GM23338 (cell line): ENCODE results near the gene TRIM24. TPM values are rescaled to one million over a fixed set of nuclear protein-coding genes. Genes with fewer than 3 reads are reported as not detected.
"Not testable (repeated sequence)": the region's sequence is repeated elsewhere in the genome, so short reads cannot be mapped to it uniquely, and the experiment has no call there.

Experiments used
- ATAC-seq: fragments of 200-7000 bp; cut with Tn5 transposase; 3 replicates; pipeline ENCODE4 v1.9.1; 2020
- DNase-seq: peaks from one replicate; pipeline ENCODE4 v3.0.0-alpha.2; 2015; ENCODE audit warnings: low spot score
- H2AFZ ChIP-seq: fragments of 200-600 bp; sonication (generic); 2 replicates; pipeline ENCODE4 v1.8.0; 2016; ENCODE audit warnings: antibody characterized with exemption, mild to moderate bottlenecking, moderate library complexity
- H3F3A ChIP-seq: fragments of 200-600 bp; sonication (generic); replicated peaks from 2 replicates; pipeline ENCODE4 v1.8.0; 2017; ENCODE audit warnings: antibody characterized with exemption, mixed run types, low read depth
- H3K27ac ChIP-seq: fragments of 200-600 bp; sonication (generic); 2 replicates; pipeline ENCODE4 v1.6.1; 2016; ENCODE audit warnings: low read depth
- H3K27me3 ChIP-seq: fragments of 200-600 bp; sonication (generic); 2 replicates; pipeline ENCODE4 v1.8.0; 2016; ENCODE audit warnings: mild to moderate bottlenecking, mixed run types, moderate library complexity; ENCODE audit not compliant: insufficient read depth
- H3K36me3 ChIP-seq: fragments of 200-600 bp; sonication (generic); 2 replicates; pipeline ENCODE4 v1.8.0; 2016; ENCODE audit warnings: mild to moderate bottlenecking; ENCODE audit not compliant: insufficient read depth
- H3K4me1 ChIP-seq: fragments of 200-600 bp; sonication (generic); 2 replicates; pipeline ENCODE4 v1.8.0; 2016; ENCODE audit warnings: mild to moderate bottlenecking, moderate library complexity; ENCODE audit not compliant: insufficient read depth
- H3K4me2 ChIP-seq: fragments of 200-600 bp; sonication (generic); 2 replicates; pipeline ENCODE4 v1.7.1; 2017; ENCODE audit warnings: mixed run types
- H3K4me3 ChIP-seq: fragments of 200-600 bp; sonication (generic); 2 replicates; pipeline ENCODE4 v1.6.1; 2016; ENCODE audit warnings: mixed run types
- H3K79me2 ChIP-seq: fragments of 200-600 bp; sonication (generic); replicated peaks from 2 replicates; pipeline ENCODE4 v1.8.0; 2017; ENCODE audit warnings: mild to moderate bottlenecking; ENCODE audit not compliant: insufficient read depth
- H3K9me2 ChIP-seq: fragments of 200-600 bp; sonication (generic); 2 replicates; pipeline ENCODE4 v1.8.0; 2017; ENCODE audit not compliant: insufficient read depth
- H4K20me1 ChIP-seq: fragments of 200-600 bp; sonication (generic); replicated peaks from 2 replicates; pipeline ENCODE4 v1.8.0; 2017; ENCODE audit warnings: mild to moderate bottlenecking; ENCODE audit not compliant: insufficient read depth
- H3K27ac Mint-ChIP-seq: 2 replicates; pipeline ENCODE4 v1.8.0; 2020; ENCODE audit warnings: inconsistent platforms, mild to moderate bottlenecking, moderate library complexity, mixed read lengths
- H3K27me3 Mint-ChIP-seq: 3 replicates; pipeline ENCODE4 v1.8.0; 2022; ENCODE audit warnings: low read depth, mild to moderate bottlenecking, moderate library complexity, mixed read lengths, inconsistent platforms; ENCODE audit not compliant: insufficient read depth, poor library complexity
- H3K36me3 Mint-ChIP-seq: 3 replicates; pipeline ENCODE4 v1.8.0; 2021; ENCODE audit warnings: low read depth, mild to moderate bottlenecking, inconsistent platforms, moderate library complexity, mixed read lengths
- H3K4me1 Mint-ChIP-seq: 3 replicates; pipeline ENCODE4 v1.8.0; 2020; ENCODE audit warnings: mild to moderate bottlenecking, inconsistent platforms, mixed read lengths
- H3K4me3 Mint-ChIP-seq: 3 replicates; pipeline ENCODE4 v1.8.0; 2021; ENCODE audit warnings: moderate library complexity, mild to moderate bottlenecking, inconsistent platforms, mixed read lengths
- H3K9me3 Mint-ChIP-seq: 3 replicates; pipeline ENCODE4 v1.8.0; 2020; ENCODE audit warnings: moderate library complexity, mild to moderate bottlenecking, inconsistent platforms, mixed read lengths
- POLR2AphosphoS5 ChIP-seq: IDR thresholded peaks from 2 replicates; pipeline ENCODE4 v1.6.1; 2016; ENCODE audit warnings: antibody characterized with exemption, low read depth
- long read RNA-seq: library from polyadenylated mRNA; unstranded; transcript quantifications from one replicate; pipeline ENCODE4 v2.0.0, GENCODE V29; 2020; ENCODE audit not compliant: unreplicated experiment
- polyA plus RNA-seq: library from polyadenylated mRNA; unstranded; fragments of >200 nt; fragmentation: Nextera tagmentation; extraction: Ambion mirVana; gene quantifications from 2 replicates; pipeline ENCODE4 v1.2.1, GENCODE V29; 2016
- total RNA-seq: library from RNA; depleted of rRNA; stranded (reverse); fragments of >200 nt; shearing (Covaris generic); gene quantifications from 2 replicates; pipeline ENCODE4 v1.2.3, GENCODE V29; 2014; rRNA removed
- TF ChIP-seq, protein P1 (sequence below), 2 experiments: fragments of 200-600 bp in 1 of 2; sonication (generic) in 1 of 2; conservative IDR thresholded peaks; 2 replicates each; pipeline versions ENCODE4 v1.5.1 to v1.6.1; 2016 to 2017; ENCODE audit warnings: antibody characterized with exemption in 2 of 2, low read depth in 2 of 2, mild to moderate bottlenecking in 2 of 2, moderate library complexity in 1 of 2
- TF ChIP-seq, protein P2 (sequence below): IDR thresholded peaks from 2 replicates; pipeline ENCODE4 v1.6.1; 2016; ENCODE audit warnings: antibody characterized with exemption

Gene TRIM24
- total RNA-seq, result 120 and 126 TPM in 2 replicates
- polyA plus RNA-seq, result 61.2 and 67.0 TPM in 2 replicates
- long read RNA-seq, partial matches to known transcripts, result 13 of 15 reads
- long read RNA-seq, other reads (novel, unspliced or antisense), result 2 of 15 reads

DNA sequence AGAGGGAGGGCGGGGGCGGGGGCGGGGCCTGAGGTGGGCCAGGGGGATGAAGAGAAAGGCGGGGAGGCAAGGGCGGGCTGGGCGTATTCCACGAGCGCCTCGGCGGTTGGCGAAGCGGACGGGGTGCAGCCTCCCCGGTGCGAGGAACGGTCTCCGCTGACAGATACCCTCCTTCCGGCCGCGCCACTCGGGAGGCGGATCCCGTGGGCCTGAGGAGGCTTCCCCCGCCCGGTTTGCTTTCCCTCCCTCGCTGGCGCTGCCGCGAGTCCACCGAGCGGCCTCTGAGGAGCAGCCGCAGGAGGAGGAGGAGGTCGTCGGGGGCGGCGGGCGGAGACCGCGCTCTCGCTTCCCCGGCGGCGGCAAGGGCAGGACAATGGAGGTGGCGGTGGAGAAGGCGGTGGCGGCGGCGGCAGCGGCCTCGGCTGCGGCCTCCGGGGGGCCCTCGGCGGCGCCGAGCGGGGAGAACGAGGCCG, at the start of gene TRIM24:
TSS of gene TRIM24 (plus strand) at position 84 of the 473 bp plus-strand sequence. CDS start at position 374, 290 bp downstream.
- ATAC-seq (peak; percentile 74), DNase-seq (no peak)
- no peak within 1 kb of the TSS for H2AFZ ChIP-seq
- H3K4me1 ChIP-seq, result peaks cover 22% of the 10 kb centered on the region
- peaks cover 23% of the 10 kb centered on the region for H3K9me3 Mint-ChIP-seq
- H3K4me3 Mint-ChIP-seq, result peak within 1 kb of the TSS; percentile 96
- peak within 1 kb of the TSS; percentile 90 for H3K4me3 ChIP-seq
- peaks cover 38% of the 10 kb centered on the region for H3K36me3 Mint-ChIP-seq
- H3K27me3 Mint-ChIP-seq, result peaks cover 12% of the 10 kb centered on the region
- H3K27ac Mint-ChIP-seq, result peak within 1 kb of the TSS; percentile 98
- no peaks in the 10 kb centered on the region for H3K27me3 ChIP-seq
- H3K36me3 ChIP-seq, result 0 out of 2 replicates have a peak, but pooled peaks cover 4% of the 10 kb centered on the region
- peak within 1 kb of the TSS; percentile 93 for H3K4me2 ChIP-seq
- no peaks in the 10 kb centered on the region for H3F3A ChIP-seq
- peak within 1 kb of the TSS; percentile 97 for H3K27ac ChIP-seq
- no peaks in the 10 kb centered on the region for H3K9me2 ChIP-seq
- TF ChIP-seq, protein P1, sequence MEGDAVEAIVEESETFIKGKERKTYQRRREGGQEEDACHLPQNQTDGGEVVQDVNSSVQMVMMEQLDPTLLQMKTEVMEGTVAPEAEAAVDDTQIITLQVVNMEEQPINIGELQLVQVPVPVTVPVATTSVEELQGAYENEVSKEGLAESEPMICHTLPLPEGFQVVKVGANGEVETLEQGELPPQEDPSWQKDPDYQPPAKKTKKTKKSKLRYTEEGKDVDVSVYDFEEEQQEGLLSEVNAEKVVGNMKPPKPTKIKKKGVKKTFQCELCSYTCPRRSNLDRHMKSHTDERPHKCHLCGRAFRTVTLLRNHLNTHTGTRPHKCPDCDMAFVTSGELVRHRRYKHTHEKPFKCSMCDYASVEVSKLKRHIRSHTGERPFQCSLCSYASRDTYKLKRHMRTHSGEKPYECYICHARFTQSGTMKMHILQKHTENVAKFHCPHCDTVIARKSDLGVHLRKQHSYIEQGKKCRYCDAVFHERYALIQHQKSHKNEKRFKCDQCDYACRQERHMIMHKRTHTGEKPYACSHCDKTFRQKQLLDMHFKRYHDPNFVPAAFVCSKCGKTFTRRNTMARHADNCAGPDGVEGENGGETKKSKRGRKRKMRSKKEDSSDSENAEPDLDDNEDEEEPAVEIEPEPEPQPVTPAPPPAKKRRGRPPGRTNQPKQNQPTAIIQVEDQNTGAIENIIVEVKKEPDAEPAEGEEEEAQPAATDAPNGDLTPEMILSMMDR (conservative IDR thresholded peaks at IDR 0.05; ENCODE audit: low read depth in 2 of 2), result no peak
- TF ChIP-seq, protein P2, sequence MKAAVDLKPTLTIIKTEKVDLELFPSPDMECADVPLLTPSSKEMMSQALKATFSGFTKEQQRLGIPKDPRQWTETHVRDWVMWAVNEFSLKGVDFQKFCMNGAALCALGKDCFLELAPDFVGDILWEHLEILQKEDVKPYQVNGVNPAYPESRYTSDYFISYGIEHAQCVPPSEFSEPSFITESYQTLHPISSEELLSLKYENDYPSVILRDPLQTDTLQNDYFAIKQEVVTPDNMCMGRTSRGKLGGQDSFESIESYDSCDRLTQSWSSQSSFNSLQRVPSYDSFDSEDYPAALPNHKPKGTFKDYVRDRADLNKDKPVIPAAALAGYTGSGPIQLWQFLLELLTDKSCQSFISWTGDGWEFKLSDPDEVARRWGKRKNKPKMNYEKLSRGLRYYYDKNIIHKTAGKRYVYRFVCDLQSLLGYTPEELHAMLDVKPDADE, result 0 out of 2 replicates have a peak, but pooled peaks have one; percentile 33
- TF ChIP-seq POLR2AphosphoS5, result peak; percentile 60; the same call in 1 of the 2 replicates
- peaks cover 51% of the 10 kb centered on the region for H3K79me2 ChIP-seq
- H3K4me1 Mint-ChIP-seq, result peaks cover 34% of the 10 kb centered on the region
- peaks cover 30% of the 10 kb centered on the region for H4K20me1 ChIP-seq

DNA sequence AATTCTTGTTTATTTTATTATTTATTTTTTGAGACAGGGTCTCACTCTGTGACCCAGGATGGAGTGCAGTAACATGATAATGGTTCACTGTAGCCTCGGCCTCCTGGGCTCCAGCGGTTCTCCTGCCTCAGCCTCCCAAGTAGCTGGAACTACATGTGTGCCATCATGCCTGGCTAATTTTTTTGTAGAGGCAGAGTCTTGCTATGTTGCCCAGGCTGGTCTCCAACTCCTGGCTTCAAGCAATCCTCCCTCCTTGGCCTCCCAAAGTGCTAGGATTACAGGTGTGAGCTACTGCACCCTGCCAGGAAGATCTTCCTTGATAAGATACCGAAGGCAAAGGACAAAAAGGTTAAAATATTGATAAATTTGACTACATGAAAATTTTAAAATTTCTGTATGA, 48.0 kb upstream of the TRIM24 start:
- H3K36me3 ChIP-seq, H3K4me1 ChIP-seq, H3K36me3 Mint-ChIP-seq, H3F3A ChIP-seq, H3K79me2 ChIP-seq, ATAC-seq, H3K9me2 ChIP-seq, DNase-seq, H3K4me3 Mint-ChIP-seq, H3K27me3 ChIP-seq, H3K27ac ChIP-seq, H3K4me1 Mint-ChIP-seq, H3K4me2 ChIP-seq, H3K9me3 Mint-ChIP-seq, H3K4me3 ChIP-seq, H4K20me1 ChIP-seq, H2AFZ ChIP-seq, H3K27me3 Mint-ChIP-seq, H3K27ac Mint-ChIP-seq: not testable (repeated sequence)

DNA sequence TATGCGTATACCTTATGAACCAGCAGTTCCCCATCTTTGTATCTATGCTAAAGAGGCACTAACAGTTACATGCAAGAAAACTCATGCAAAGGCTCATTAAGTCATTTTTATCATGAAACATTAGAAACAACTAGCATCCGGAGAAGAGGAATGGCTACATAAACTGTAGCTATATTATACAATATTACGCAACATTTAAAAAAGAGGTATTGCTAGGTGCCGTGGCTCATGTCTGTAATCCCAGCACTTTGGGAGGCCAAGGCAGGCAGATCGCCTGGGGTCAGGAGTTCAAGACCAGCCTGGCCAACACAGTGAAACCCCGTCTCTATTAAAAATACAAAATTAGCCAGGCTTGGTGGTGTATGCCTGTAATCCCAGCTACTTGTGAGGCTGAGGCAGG, 47.1 kb upstream of the TRIM24 start:
- not testable (repeated sequence) for ATAC-seq, H3K4me3 Mint-ChIP-seq, H3K4me2 ChIP-seq, H3K27me3 Mint-ChIP-seq, H3K36me3 ChIP-seq, H3K9me3 Mint-ChIP-seq, H3K79me2 ChIP-seq, H3K27me3 ChIP-seq, H3K36me3 Mint-ChIP-seq, H3K27ac Mint-ChIP-seq, DNase-seq, H3F3A ChIP-seq, H3K4me1 ChIP-seq, H3K27ac ChIP-seq, H4K20me1 ChIP-seq, H3K9me2 ChIP-seq, H3K4me3 ChIP-seq, H3K4me1 Mint-ChIP-seq
- H2AFZ ChIP-seq, result 0 out of 2 replicates have a peak overlapping the region, but pooled peaks have one; percentile 32
